Activated naive CD4-positive, alpha-beta T cell treated with anti-CD3 and anti-CD28 coated beads, Interleukin-2, amount 10 ng/mL, durations not matched to agents 7 days and 5 days (primary cell): ENCODE results near the gene HOXD13.

Source experiments
- CTCF ChIA-PET: fragments of 350-600 bp; sonication (Branson Sonifier 250); formaldehyde crosslinking; loops from one replicate; lab custom pipeline; 2021; ENCODE audit warnings: antibody characterized with exemption; lab: Charles Lee
- DNase-seq: peaks from one replicate; pipeline ENCODE4 v3.0.0-alpha.2; 2020
- H3K27ac Mint-ChIP-seq: one replicate; pipeline ENCODE4 v1.8.0; 2021; ENCODE audit warnings: mild to moderate bottlenecking, moderate library complexity, mixed read lengths
- H3K27me3 Mint-ChIP-seq: one replicate; pipeline ENCODE4 v1.8.0; 2021; ENCODE audit warnings: mild to moderate bottlenecking, mixed read lengths
- H3K36me3 Mint-ChIP-seq: one replicate; pipeline ENCODE4 v1.8.0; 2021; ENCODE audit warnings: mixed read lengths
- H3K4me1 Mint-ChIP-seq: one replicate; pipeline ENCODE4 v1.8.0; 2021; ENCODE audit warnings: mixed read lengths
- H3K4me3 Mint-ChIP-seq: one replicate; pipeline ENCODE4 v1.8.0; 2021; ENCODE audit warnings: mild to moderate bottlenecking, moderate library complexity, mixed read lengths
- H3K9me3 Mint-ChIP-seq: one replicate; pipeline ENCODE4 v1.8.0; 2021; ENCODE audit warnings: mixed read lengths

HOXD13 gene

GRCh38 chr2:176085120-176085788 is 7.3 kb upstream of the HOXD13 start:
- Mint-ChIP-seq H3K9me3 (peaks cover 7% of the 10 kb centered on the region), H3K4me3 (no peak overlapping the region), H3K36me3 (peaks cover 16% of the 10 kb centered on the region), H3K27me3 (peaks cover 98% of the 10 kb centered on the region), H3K4me1 (peaks cover 7% of the 10 kb centered on the region), H3K27ac (peak overlapping the region; percentile 70)
- DNase-seq = no peak
- CTCF ChIA-PET = interaction anchor here (0.7 to 1.9 kb wide), 4 partner anchors 36 to 395 kb away, joined by 3 to 6 read pairs (median 3); no protein-coding TSS in a partner anchor

GRCh38 chr2:176085861-176086771 is 6.4 kb upstream of the HOXD13 start:
- H3K9me3 Mint-ChIP-seq = peaks cover 4% of the 10 kb centered on the region
- H3K4me1 Mint-ChIP-seq = peaks cover 6% of the 10 kb centered on the region
- CTCF ChIA-PET = interaction anchor here (1.1 to 1.9 kb wide), 3 partner anchors 35 to 396 kb away, joined by 3 to 6 read pairs (median 3); no protein-coding TSS in a partner anchor
- peak overlapping the region; percentile 50 for H3K27ac Mint-ChIP-seq
- H3K4me3 Mint-ChIP-seq = no peak overlapping the region
- peaks cover 14% of the 10 kb centered on the region for H3K36me3 Mint-ChIP-seq
- no peak for DNase-seq
- H3K27me3 Mint-ChIP-seq = peaks cover 98% of the 10 kb centered on the region

- CTCF ChIA-PET = interaction anchor here (0.6 to 1.9 kb wide), 3 partner anchors 9 to 716 kb away, joined by 3 to 6 read pairs (median 5); no protein-coding TSS in a partner anchor
- Mint-ChIP-seq H3K4me1 (peaks cover 9% of the 10 kb centered on the region), H3K27ac (no peak overlapping the region), H3K4me3 (no peak overlapping the region), H3K36me3 (peaks cover 13% of the 10 kb centered on the region), H3K9me3 (peaks cover 2% of the 10 kb centered on the region), H3K27me3 (peaks cover 98% of the 10 kb centered on the region)
- DNase-seq = no peak
Measured at GRCh38 chr2:176087330-176088047, 5.0 kb upstream of the HOXD13 start.

GRCh38 chr2:176088048-176088936 is 4.2 kb upstream of the HOXD13 start:
- peaks cover 9% of the 10 kb centered on the region for H3K36me3 Mint-ChIP-seq
- peak overlapping the region; percentile 38 for H3K4me3 Mint-ChIP-seq
- H3K4me1 Mint-ChIP-seq = peaks cover 9% of the 10 kb centered on the region
- peak overlapping the region; percentile 58 for H3K27ac Mint-ChIP-seq
- CTCF ChIA-PET = interaction anchor here (0.6 to 1.6 kb wide), 4 partner anchors 8 to 717 kb away, joined by 3 to 6 read pairs (median 5); no protein-coding TSS in a partner anchor
- DNase-seq = peak; percentile 41
- peaks cover 98% of the 10 kb centered on the region for H3K27me3 Mint-ChIP-seq
- H3K9me3 Mint-ChIP-seq = peaks cover 2% of the 10 kb centered on the region

- Mint-ChIP-seq H3K4me1 (peaks cover 15% of the 10 kb centered on the region), H3K27ac (no peak overlapping the region), H3K9me3 (no peaks in the 10 kb centered on the region), H3K36me3 (peaks cover 10% of the 10 kb centered on the region), H3K4me3 (no peak overlapping the region), H3K27me3 (peaks cover 98% of the 10 kb centered on the region)
- CTCF ChIA-PET = interaction anchor here (1.4 to 1.6 kb wide), 2 partner anchors 9 to 399 kb away, joined by 5 to 6 read pairs; no protein-coding TSS in a partner anchor
- DNase-seq = no peak
Measured at GRCh38 chr2:176088937-176089842, 3.3 kb upstream of the HOXD13 start.

GRCh38 chr2:176089843-176090395 is 2.6 kb upstream of the HOXD13 start:
- no peak for DNase-seq
- Mint-ChIP-seq H3K9me3 (no peaks in the 10 kb centered on the region), H3K27me3 (peaks cover 98% of the 10 kb centered on the region), H3K4me3 (no peak overlapping the region), H3K4me1 (peaks cover 15% of the 10 kb centered on the region), H3K27ac (no peak overlapping the region), H3K36me3 (peaks cover 10% of the 10 kb centered on the region)
- CTCF ChIA-PET = interaction anchor here (1.4 kb wide), 1 partner anchor 8 kb away, joined by 6 read pairs; no protein-coding TSS in a partner anchor

GRCh38 chr2:176090862-176091261 is 1.7 kb upstream of the HOXD13 start:
- no peak for DNase-seq
- peaks cover 15% of the 10 kb centered on the region for H3K4me1 Mint-ChIP-seq
- CTCF ChIA-PET = no interaction called here
- H3K4me3 Mint-ChIP-seq = no peak overlapping the region
- H3K27me3 Mint-ChIP-seq = peaks cover 96% of the 10 kb centered on the region
- H3K27ac Mint-ChIP-seq = no peak overlapping the region
- H3K9me3 Mint-ChIP-seq = no peaks in the 10 kb centered on the region
- H3K36me3 Mint-ChIP-seq = peaks cover 8% of the 10 kb centered on the region

- DNase-seq = no peak
- CTCF ChIA-PET = no interaction called here
- peaks cover 8% of the 10 kb centered on the region for H3K36me3 Mint-ChIP-seq
- H3K9me3 Mint-ChIP-seq = no peaks in the 10 kb centered on the region
- H3K4me3 Mint-ChIP-seq = peak overlapping the region; percentile 35
- peaks cover 21% of the 10 kb centered on the region for H3K4me1 Mint-ChIP-seq
- H3K27me3 Mint-ChIP-seq = peaks cover 93% of the 10 kb centered on the region
- H3K27ac Mint-ChIP-seq = peak overlapping the region; percentile 78
Measured at GRCh38 chr2:176091329-176092258, 927 bp upstream of the HOXD13 start.

- CTCF ChIA-PET = interaction anchor here (0.7 to 1.6 kb wide), 2 partner anchors 34 to 68 kb away, joined by 3 read pairs; no protein-coding TSS in a partner anchor
- Mint-ChIP-seq H3K27me3 (peaks cover 95% of the 10 kb centered on the region), H3K4me3 (peak overlapping the region; percentile 23), H3K27ac (peak overlapping the region; percentile 72), H3K4me1 (peaks cover 32% of the 10 kb centered on the region), H3K36me3 (peaks cover 8% of the 10 kb centered on the region), H3K9me3 (no peaks in the 10 kb centered on the region)
- DNase-seq = no peak
Measured at GRCh38 chr2:176093145-176093897, 800 bp downstream of the HOXD13 start.

- Mint-ChIP-seq H3K4me1 (peaks cover 30% of the 10 kb centered on the region), H3K27me3 (peaks cover 95% of the 10 kb centered on the region), H3K27ac (peak overlapping the region; percentile 72), H3K4me3 (peak overlapping the region; percentile 0), H3K9me3 (no peaks in the 10 kb centered on the region), H3K36me3 (peaks cover 8% of the 10 kb centered on the region)
- CTCF ChIA-PET = interaction anchor here (0.7 to 1.6 kb wide), 3 partner anchors 17 to 67 kb away, joined by 3 read pairs; no protein-coding TSS in a partner anchor
- no peak for DNase-seq
Measured at GRCh38 chr2:176093898-176094249, 1.4 kb downstream of the HOXD13 start.
